GM19025 (cell line): ENCODE results near the gene PHYKPL.
"Not testable (repeated sequence)": the region's sequence is repeated elsewhere in the genome, so short reads cannot be mapped to it uniquely, and the experiment has no call there.

Source experiments
- ATAC-seq: cut with Tn5 transposase; IDR thresholded peaks from one replicate; pipeline ENCODE4 v1.9.1; 2021; ENCODE audit warnings: mild to moderate bottlenecking, low read depth, moderate library complexity; ENCODE audit not compliant: unreplicated experiment

The PHYKPL gene

DNA sequence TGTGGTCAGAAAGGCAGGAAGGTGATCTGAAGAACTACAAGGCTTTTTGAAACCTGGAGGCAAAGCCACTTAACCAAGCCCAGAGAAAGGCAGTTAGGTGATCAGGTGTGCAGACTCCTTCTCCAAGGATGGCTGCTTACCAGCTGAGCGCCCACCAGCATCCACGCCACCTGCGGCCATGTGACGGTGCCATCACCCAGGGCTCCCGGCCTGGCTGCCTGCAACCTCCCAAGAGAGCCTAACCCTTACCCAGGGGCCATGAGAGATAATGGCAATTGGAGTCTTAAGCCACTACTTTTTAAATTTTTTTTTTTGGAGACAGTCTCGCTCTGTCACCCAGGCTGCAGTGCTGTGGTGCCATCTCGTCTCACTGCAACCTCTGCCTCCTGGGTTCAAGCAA lies 33.1 kb upstream of the PHYKPL start:
- ATAC-seq, result no peak

GRCh38 chr5:178264044-178264443 lies 31.4 kb upstream of the PHYKPL start:
- no peak for ATAC-seq

- no peak for ATAC-seq
These were observed 29.3 kb upstream of the PHYKPL start for GRCh38 chr5:178261666-178262600.

DNA sequence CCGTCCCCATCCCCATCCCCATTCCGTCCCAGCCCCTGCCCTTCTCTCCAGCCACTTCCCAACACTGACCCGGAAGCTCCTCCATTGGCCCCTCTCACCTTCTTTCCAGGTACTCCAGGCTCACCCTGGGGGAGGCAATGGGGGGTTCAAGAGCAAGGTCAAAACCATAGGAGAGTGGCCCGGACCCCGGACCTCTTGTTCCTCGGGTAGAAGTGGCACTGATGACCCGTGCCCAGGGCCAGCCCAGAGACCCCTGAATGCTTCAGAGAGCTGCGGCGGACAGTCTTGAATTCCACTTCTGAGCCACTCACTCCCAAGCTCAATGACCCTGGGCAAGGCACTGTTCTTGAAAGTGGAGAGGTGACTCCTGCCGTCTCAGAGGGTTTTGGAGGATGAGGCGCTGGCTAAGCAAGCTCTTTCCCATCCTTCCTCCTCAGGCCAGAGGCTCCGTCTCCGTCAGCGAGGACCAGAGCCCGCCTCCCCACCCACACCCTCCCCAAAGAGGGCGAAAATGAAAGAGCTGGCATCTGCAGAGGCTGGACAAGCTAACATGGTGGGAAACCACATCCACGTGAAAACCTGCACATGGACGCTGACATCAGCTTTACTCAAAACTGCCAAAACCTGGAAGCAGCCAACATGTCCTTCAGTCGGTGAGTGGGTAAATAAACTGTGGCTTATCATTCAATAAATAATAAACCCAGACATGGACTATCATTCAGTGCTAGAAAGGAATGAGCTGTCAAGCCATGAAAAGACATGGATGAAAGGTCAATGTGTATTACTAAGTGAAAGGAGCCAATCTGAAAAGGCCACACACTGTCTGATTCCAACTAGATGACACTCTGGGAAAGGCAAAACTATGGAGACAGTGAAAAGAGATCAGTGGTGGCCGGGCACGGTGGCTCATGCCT lies 27.3 kb upstream of the PHYKPL start:
- ATAC-seq, result no peak

DNA sequence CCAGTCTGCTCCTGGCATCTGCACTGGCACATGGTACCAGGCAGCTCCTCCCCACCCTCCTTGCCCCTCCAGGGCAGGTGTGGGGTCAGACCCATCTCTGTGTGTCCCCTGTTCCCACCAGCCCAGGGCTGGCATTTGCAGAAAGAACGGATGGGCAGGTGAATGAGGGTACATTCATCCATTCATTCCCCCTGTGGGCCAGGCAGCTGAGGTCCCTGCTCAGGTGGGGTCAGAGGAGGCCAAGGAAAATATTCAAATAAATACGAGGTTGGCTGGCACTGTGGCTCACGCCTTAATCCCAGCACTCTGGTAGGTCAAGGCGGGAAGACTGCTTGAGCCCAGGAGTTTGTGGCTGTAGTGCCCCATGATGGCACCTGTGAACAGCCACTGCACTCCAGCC lies 25.0 kb upstream of the PHYKPL start:
- ATAC-seq, result no peak

DNA sequence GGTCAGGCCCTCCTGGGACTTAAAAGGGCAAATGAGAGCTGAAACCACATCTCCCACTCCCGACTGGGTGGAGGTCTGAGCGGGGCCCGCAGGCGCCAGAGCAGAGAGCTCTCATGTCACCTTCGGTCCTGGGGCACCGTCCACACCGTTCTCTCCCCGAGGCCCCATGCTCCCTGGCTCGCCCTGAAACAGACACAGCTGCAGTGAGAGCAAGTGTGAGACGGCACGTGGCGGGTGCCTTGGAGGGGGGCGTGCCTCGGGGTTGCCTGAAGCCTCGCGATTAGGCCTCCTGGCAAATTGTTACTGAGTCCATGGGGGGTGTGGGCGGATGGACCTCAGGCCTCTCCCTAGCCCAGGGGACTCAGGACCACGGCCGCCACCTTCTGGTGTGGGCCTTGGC lies 24.1 kb upstream of the PHYKPL start:
- no peak for ATAC-seq

- ATAC-seq, result not testable (repeated sequence)
These were observed 21.0 kb upstream of the PHYKPL start for GRCh38 chr5:178253632-178254031.

GRCh38 chr5:178252258-178252657 lies 19.7 kb upstream of the PHYKPL start:
- no peak for ATAC-seq

DNA sequence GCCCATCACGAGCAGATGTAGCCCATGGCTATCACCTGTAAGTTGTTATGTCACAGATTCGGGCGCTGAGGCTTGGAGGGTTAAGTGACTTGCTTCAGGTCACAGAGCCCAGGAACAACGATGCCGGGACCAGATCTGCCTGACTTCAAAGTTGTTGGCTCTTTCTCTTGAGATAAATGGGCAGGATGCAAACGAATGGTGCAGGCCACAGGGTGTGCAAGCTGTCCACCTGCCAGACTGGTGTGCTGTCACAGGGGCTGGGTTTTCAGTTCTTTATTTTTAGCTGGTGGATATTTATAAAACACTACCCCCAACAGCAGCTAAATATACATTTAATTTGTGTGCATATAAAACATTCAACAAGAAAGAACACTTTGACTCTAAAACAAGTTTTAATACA lies 17.7 kb upstream of the PHYKPL start:
- no peak for ATAC-seq

GRCh38 chr5:178249191-178249989 lies 16.8 kb upstream of the PHYKPL start:
- no peak for ATAC-seq

DNA sequence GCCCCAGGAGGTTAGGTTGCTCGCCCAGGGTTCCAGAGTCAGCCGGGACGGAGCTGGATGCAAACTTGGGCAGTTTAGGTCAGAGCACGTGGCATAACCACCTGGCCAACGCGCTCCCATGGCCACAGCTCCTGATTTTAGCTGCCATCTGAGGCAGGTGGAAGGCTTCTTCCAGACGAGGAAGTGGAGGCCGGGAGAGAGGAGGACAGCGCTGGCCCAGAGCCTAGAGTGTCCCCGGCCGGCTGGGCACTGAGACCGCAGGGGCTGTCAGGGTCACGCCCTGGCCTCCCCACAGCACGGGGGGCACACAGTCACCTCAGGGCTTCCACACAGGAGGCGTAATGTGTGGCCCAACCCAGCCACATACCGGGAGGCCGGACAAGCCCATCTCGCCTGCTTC lies 16.1 kb upstream of the PHYKPL start:
- ATAC-seq, result no peak

DNA sequence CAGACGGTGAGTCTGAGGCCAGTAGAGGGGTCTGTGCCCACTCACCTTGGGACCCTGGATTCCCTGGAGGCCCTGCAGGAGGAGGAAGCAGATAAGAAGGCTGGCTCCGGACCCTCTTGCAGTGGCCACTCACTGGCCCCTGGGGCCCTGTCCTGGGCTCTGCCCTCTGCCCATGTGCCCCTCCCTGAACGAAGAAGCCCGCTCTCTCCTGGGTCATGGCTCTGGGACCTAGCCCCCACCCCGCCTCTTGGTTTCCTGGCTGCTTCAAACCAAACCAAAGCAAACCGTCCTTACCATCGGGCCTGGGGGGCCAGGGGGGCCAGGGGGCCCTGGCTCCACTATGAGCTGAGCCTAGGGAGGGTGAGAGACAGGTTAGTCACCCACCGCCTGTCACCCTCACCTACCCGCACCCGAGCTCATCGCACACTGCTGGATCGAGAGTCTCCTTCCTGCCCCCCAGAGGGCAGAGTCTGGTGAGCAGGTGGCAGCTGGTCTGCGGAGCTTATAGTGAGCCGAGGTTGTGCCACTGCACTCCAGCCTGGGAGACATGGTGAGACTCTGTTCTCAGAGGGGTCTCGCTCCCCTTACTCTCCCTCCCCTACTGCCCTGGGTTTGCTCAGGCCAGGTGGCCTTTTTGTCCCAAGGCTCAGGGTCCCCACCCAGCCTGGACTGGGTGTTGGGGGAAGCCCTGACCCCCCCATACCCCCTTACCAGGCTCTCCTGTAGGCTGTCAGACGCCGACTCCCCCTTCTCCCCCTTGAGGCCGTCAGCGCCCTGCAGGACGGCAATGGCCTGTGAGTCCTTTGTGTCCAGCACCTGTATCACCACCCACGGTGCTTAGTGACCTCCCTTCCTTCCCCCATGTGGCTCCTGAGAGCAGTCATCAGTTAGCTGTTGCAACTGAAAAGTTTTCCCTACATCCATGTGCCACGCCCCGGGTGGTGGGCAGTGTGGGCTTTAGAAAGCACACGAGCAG lies 15.2 kb upstream of the PHYKPL start:
- no peak for ATAC-seq

GRCh38 chr5:178246624-178247279 lies 14.2 kb upstream of the PHYKPL start:
- no peak for ATAC-seq

DNA sequence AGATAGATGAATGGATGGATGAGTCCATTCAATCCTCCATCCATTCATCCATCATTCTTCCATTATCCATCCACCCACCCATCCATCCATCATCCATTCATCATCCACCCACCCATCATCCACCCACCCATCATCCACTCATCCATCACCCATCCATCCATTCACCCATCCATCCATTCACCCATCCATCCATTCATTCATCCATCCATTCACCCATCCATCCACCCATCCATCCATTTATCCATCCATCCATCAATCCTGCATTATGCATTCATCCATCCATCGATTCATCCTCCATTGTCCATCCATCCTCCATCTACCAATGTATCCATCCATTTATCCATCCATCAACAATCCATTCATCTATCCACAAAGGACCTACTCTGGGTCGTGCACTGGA lies 12.8 kb upstream of the PHYKPL start:
- ATAC-seq, result no peak

GRCh38 chr5:178244576-178244975 lies 12.0 kb upstream of the PHYKPL start:
- ATAC-seq, result no peak

- ATAC-seq, result no peak
These were observed 9.8 kb upstream of the PHYKPL start for GRCh38 chr5:178242416-178242815.

DNA sequence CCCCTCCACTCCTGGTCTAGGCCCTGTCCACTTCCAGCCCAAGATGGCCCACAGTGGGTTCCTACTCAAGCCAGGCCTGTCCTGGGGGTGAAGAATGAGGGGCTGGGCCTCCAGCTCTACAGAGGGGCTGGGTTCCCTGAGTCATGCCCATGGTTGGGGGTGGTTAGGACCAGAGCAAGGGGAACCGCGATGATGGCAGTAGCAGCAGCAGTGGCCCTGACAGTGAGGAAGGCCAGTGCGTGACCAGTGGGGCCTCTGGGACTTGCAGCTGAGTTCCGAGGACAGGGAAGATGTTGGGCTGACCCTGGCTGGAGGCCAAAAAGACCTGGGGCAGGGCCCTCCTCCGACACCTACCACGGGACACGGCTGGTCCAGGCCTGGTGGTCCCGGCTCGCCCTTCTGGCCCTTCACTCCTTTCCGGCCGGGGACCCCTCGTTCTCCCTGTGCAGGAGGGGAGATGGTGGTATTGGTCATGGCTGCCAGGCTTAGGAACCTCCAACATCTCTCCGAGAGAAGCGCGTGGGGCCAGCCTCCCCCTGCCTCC lies 9.2 kb upstream of the PHYKPL start:
- no peak for ATAC-seq

GRCh38 chr5:178241231-178241663 lies 8.6 kb upstream of the PHYKPL start:
- no peak for ATAC-seq

GRCh38 chr5:178240766-178241165 lies 8.2 kb upstream of the PHYKPL start:
- no peak for ATAC-seq
